Adipose tissue (tissue), 3 donors: ENCODE results near the gene METTL23. TPM values are rescaled to one million over a fixed set of nuclear protein-coding genes. Genes with fewer than 3 reads are reported as not detected.
A peak's percentile ranks its signal among the peaks of the same experiment; 100 is the strongest.
"Not testable (repeated sequence)": the region's sequence is repeated elsewhere in the genome, so short reads cannot be mapped to it uniquely, and the experiment has no call there.

Experiments
- H3K27ac ChIP-seq: one replicate; pipeline ENCODE4 v1.5.1; 2013; ENCODE audit warnings: low read depth, low read length
- WGBS, 3 donors: extraction: QIAGEN DNeasy Blood & Tissue Kit; methylation state at CpG; one replicate each; pipeline ENCODE4 v1.1.7; 2013; 5-methylcytosine and 5-hydroxymethylcytosine counted together
- polyA plus RNA-seq, 3 donors: library from polyadenylated mRNA; stranded (reverse); fragments of 200-250 nt; gene quantifications; one replicate each; pipeline ENCODE4 v1.2.3, GENCODE V29; 2013
- donor health status: healthy with polysubstance abuse.
- donor health status: Bipolar disorder and iron deficiency.
- donor health status: healthy.

The METTL23 gene
- polyA plus RNA-seq, 3 donors = 30.2 to 33.4 (median 30.9) TPM

DNA sequence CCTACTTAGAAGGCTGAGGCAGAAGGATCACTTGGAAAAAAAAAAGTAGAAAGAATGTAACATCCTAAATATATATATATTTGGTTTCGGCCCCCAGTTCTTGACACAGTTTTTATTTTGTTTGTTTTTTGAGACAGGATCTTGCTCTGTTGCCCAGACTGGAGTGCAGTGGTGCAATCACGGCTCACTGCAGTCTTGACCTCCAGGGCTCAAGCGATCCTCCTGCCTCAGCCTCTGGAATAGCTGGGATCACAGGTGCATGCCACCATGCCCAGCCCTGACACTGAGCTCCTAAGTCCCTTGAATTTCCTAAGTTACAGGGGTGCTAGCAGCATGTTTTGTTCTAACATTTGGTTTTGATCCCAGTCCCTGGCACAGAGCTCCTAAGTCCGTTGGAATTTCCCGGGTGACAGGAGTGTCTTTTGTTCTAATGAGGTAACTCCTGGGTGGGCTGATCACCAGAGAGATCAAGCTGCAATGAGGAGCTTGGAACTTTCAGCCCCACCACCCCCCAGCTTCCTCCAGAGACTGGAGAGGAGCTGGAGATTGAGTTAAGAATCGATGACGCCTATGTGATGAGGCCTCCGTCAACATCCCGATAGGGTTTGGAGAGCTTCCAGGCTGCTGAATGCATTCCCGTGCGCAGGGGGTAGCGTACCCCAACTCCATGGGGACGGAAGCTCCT is 35.9 kb upstream of the METTL23 start:
- H3K27ac ChIP-seq = peak overlapping the region; percentile 16

GRCh38 chr17:76691379-76692191 is 35.1 kb upstream of the METTL23 start:
- H3K27ac ChIP-seq = no peak overlapping the region
- WGBS, 3 donors = 90 to 93% (median 92%) methylated on average over 14 of the region's 14 CpGs

More for the DNA sequence above, 35.9 kb upstream of the METTL23 start:
- WGBS, 3 donors = 89 to 91% (median 91%) methylated on average over 13 of the region's 13 CpGs

- WGBS, 3 donors = 70 to 81% (median 71%) methylated on average over 16 of the region's 16 CpGs
Observed at GRCh38 chr17:76695059-76695831, 31.4 kb upstream of the METTL23 start.

GRCh38 chr17:76696763-76697701 is 29.6 kb upstream of the METTL23 start:
- WGBS, 3 donors = 63 to 78% (median 71%) methylated on average over 25 of the region's 25 CpGs
- no peak overlapping the region for H3K27ac ChIP-seq

More at GRCh38 chr17:76695059-76695831, 31.4 kb upstream of the METTL23 start:
- H3K27ac ChIP-seq = no peak overlapping the region

GRCh38 chr17:76697702-76698465 is 28.8 kb upstream of the METTL23 start:
- H3K27ac ChIP-seq = no peak overlapping the region
- 62 to 69% (median 68%) methylated on average over 17 of the region's 17 CpGs for WGBS, 3 donors

DNA sequence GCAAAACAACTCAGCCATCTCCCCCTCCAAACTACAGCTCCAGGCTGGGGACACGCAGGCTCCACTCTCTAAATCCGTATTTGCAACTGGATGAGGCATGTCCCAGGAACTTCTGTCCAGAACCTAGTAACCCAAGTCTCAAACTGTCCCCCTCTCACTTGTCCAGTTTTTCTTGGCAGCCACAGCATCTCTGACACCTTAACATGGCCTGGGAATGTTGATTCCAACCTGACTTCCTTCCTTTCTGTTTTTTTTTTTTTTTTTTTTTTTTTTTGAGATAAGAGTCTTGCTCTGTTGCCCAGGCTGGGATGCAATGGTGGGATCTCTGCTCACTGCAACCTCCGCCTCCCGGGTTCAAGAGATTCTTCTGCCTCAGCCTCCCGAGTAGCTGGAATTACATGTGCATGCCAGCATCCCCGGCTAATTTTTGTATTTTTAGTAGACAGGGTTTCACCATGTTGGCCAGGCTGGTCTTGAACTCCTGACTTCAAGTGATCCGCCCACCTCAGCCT is 28.1 kb upstream of the METTL23 start:
- not testable (repeated sequence) for H3K27ac ChIP-seq
- 92 to 97% (median 94%) methylated on average over 7 of the region's 7 CpGs for WGBS, 3 donors

GRCh38 chr17:76700270-76700616 is 26.4 kb upstream of the METTL23 start:
- WGBS, 3 donors = 44 to 53% (median 52%) methylated on average over 8 of the region's 8 CpGs
- peak overlapping the region; percentile 13 for H3K27ac ChIP-seq

GRCh38 chr17:76700617-76701470 is 25.8 kb upstream of the METTL23 start:
- WGBS, 3 donors = 44 to 67% (median 54%) methylated on average over 33 of the region's 33 CpGs
- H3K27ac ChIP-seq = peak overlapping the region; percentile 13

- WGBS, 3 donors = 69 to 77% (median 72%) methylated on average over 10 to 11 of the region's 11 CpGs
- H3K27ac ChIP-seq = no peak overlapping the region
Observed at GRCh38 chr17:76701471-76701967, 25.1 kb upstream of the METTL23 start.

DNA sequence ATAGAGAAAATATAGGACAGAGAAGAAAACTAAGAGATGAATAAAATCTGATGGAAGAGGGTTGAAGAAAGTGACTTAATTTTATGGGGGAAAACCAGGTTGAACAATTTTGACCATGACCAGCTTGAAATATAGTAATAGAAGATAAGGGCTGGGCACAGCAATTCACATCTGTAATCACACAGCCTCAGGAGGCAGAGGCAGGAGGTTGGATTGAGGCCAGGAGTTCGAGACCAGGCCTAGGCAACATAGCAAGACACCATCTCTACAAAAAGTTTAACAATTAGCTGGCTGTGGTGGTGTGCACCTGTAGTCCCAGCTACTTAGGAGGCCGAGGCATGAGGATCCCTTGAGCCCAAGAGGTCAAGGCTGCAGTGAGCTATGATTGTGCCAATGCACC is 24.6 kb upstream of the METTL23 start:
- H3K27ac ChIP-seq = no peak overlapping the region
- 57 to 90% (median 62%) methylated on average over 2 of the region's 2 CpGs for WGBS, 3 donors

DNA sequence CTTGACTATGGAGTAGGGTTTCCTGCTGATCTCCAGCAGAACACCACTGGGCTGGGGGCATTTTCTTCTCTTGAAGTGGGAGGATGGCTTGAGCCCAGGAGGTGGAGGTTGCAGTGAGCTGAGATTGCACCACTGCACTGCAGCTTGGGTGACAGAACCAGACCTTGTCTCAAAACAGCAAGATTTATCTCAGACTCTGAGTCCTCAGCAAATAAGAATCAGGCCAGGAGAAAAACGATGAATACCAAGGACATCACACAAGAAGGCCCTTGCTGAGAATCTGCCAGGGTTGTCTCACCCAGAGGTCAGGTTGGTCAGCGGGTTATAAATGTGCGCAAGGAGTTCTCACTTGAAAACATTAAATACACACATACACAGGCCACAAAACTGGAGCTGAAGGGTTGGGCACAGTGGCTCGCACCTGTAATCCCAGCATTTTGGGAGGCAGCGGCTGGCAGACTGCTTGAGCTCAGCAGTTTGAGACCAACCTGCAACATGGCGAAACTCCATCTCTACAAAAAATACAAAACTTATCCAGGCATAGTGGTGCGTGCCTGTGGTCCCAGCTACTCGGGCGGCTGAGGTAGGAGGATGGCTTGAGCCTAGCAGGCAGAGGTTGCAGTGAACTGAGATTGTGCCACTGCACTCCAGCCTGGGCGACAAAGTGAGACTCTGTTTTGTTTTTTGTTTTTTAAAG is 23.6 kb upstream of the METTL23 start:
- 88 to 94% (median 90%) methylated on average over 10 of the region's 10 CpGs for WGBS, 3 donors
- no peak overlapping the region for H3K27ac ChIP-seq

GRCh38 chr17:76704805-76705204 is 21.8 kb upstream of the METTL23 start:
- 41 to 68% (median 49%) methylated on average over 4 of the region's 4 CpGs for WGBS, 3 donors
- H3K27ac ChIP-seq = no peak overlapping the region

- no peak overlapping the region for H3K27ac ChIP-seq
- 91 to 94% (median 93%) methylated on average over 3 of the region's 3 CpGs for WGBS, 3 donors
Observed at GRCh38 chr17:76706817-76707216, 19.8 kb upstream of the METTL23 start.

DNA sequence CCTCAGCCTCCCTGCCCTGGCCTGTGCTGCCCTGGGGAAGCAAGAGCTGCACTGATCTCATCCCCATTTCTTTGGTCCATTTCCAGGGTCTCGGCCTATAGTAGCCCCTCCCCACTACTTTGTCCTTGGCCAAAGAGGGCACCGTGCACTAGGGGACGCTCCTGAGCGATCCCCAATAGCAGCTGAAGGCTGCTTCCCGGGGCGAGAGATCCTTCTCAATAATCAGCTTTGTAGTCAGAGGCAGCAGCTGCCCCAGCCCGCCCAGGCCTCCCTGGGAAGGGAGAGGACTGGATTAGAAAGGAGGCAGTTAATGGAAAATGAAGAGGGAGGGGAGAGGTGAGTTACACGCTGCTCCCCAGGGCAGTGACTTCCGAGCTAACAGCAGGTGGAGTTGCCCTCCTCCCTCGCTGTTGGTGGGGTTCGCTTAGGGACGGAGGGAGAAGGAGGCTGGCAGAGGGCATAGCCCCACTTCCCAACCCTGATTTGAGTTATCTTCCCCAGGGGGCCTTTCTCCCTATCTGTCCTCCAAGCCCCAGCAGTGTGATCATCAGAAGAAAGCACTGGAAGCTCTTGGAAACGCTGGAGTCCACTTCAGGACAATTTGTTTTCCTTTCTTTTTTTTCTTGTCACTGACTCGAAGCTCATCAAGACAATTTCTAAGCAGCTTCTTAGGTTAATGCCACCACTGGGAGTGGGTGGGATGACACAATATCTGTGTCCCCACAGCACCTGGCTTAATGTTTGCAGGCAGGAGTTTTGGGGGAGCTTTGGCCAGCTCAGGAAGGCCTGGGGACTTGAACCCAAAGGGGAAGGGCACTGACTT is 18.4 kb upstream of the METTL23 start:
- H3K27ac ChIP-seq = peak overlapping the region; percentile 49
- 41 to 72% (median 68%) methylated on average over 14 of the region's 14 CpGs for WGBS, 3 donors
